A549 (cell line): ENCODE results near the gene PPP1R9A. TPM values are rescaled to one million over a fixed set of nuclear protein-coding genes. Genes with fewer than 3 reads are reported as not detected.

Source experiments
- ATAC-seq, 2 experiments: fragments of 200-7000 bp in 1 of 2; fragments of >200 bp in 1 of 2; cut with Nextera tagmentation in 1 of 2; cut with Tn5 transposase in 1 of 2; 3 replicates each; pipeline versions ENCODE4 v1.8.0 to v1.9.1; 2018 to 2020; ENCODE audit warnings: mild to moderate bottlenecking in 1 of 2, moderate library complexity in 1 of 2
- CTCF ChIA-PET: fragments of 300-600 bp; sonication (Branson Sonifier 250); formaldehyde crosslinking; extraction: SDS; loops from one replicate; lab custom pipeline; 2021; ENCODE audit warnings: antibody characterized with exemption, inconsistent platforms; lab: Yijun Ruan, JAX
- POLR2A ChIA-PET: fragments of 350-600 bp; formaldehyde crosslinking; extraction: SDS; loops from one replicate; lab custom pipeline; 2021; ENCODE audit warnings: antibody characterized with exemption, inconsistent platforms; lab: Yijun Ruan, JAX
- DNase-seq, 2 experiments: peaks; one replicate each; pipeline versions ENCODE4 v3.0.0 to v3.0.0-alpha.2; 2011 to 2016; ENCODE audit warnings: low read depth in 1 of 2, low spot score in 1 of 2
- FAIRE-seq: peaks from 2 replicates; lab custom pipeline; 2011; peaks lifted over from hg19 to GRCh38; lab: Jason Lieb, UNC
- H3K27ac ChIP-seq, 2 experiments: fragments of >200 bp; sonication (Bioruptor Twin); formaldehyde crosslinking; 3 replicates each; pipeline ENCODE4 v1.5.1; 2016 to 2017
- H3K4me1 ChIP-seq: fragments of >200 bp; sonication (Bioruptor Twin); formaldehyde crosslinking; 3 replicates; pipeline ENCODE4 v1.6.1; 2016
- H3K4me2 ChIP-seq: fragments of >200 bp; sonication (Bioruptor Twin); formaldehyde crosslinking; 3 replicates; pipeline ENCODE4 v1.6.1; 2016
- H3K4me3 ChIP-seq: fragments of >200 bp; sonication (Bioruptor Twin); formaldehyde crosslinking; 3 replicates; pipeline ENCODE4 v1.5.1; 2016
- H3K9me3 ChIP-seq: fragments of >200 bp; sonication (Bioruptor Twin); formaldehyde crosslinking; 3 replicates; pipeline ENCODE4 v1.6.1; 2016
- CBX8 ChIP-seq: fragments of 200-600 bp; sonication (generic); IDR thresholded peaks from 2 replicates; pipeline ENCODE4 v1.6.1; 2016
- CHD4 ChIP-seq: fragments of 200-600 bp; sonication (generic); IDR thresholded peaks from 2 replicates; pipeline ENCODE4 v1.6.1; 2016; ENCODE audit warnings: antibody characterized with exemption, mild to moderate bottlenecking, borderline replicate concordance
- HDAC2 ChIP-seq: fragments of 200-600 bp; sonication (generic); IDR thresholded peaks from 2 replicates; pipeline ENCODE4 v1.6.1; 2016
- HEYL ChIP-seq: fragments of 250-450 bp; sonication (Bioruptor Pico); IDR thresholded peaks from 2 replicates; pipeline ENCODE4 v1.8.0; 2021; ENCODE audit warnings: mild to moderate bottlenecking, moderate library complexity
- KDM1A ChIP-seq: fragments of 200-600 bp; sonication (generic); IDR thresholded peaks from 2 replicates; pipeline ENCODE4 v1.6.1; 2016; ENCODE audit warnings: low read depth, mild to moderate bottlenecking
- MYC ChIP-seq: IDR thresholded peaks from 2 replicates; pipeline ENCODE4 v1.6.1; 2012; ENCODE audit warnings: mild to moderate bottlenecking, inconsistent platforms, low read length, improper control_type of control experiment, borderline replicate concordance
- NPAS2 ChIP-seq: fragments of 250-450 bp; sonication (Bioruptor Pico); IDR thresholded peaks from 2 replicates; pipeline ENCODE4 v1.8.0; 2022; ENCODE audit warnings: mild to moderate bottlenecking, moderate library complexity, borderline replicate concordance
- NR3C1 ChIP-seq: fragments of >200 bp; sonication (Bioruptor Twin); formaldehyde crosslinking; IDR thresholded peaks from 3 replicates; pipeline ENCODE4 v1.6.1; 2017
- RAD21 ChIP-seq, 2 experiments: fragments of >200 bp in 1 of 2; sonication (Bioruptor Twin) in 1 of 2; formaldehyde crosslinking in 1 of 2; IDR thresholded peaks in 1 of 2; conservative IDR thresholded peaks in 1 of 2; 2 replicates in 1 of 2; 3 replicates in 1 of 2; pipeline ENCODE4 v1.6.1; 2012 to 2018; ENCODE audit warnings: inconsistent platforms in 1 of 2
- RCOR1 ChIP-seq: fragments of 150-350 bp; IDR thresholded peaks from 2 replicates; pipeline ENCODE4 v1.6.1; 2014; ENCODE audit warnings: antibody characterized with exemption, low read length, low read depth
- RFX5 ChIP-seq: fragments of 450-650 bp; IDR thresholded peaks from 2 replicates; pipeline ENCODE4 v1.7.1; 2014; ENCODE audit warnings: antibody characterized with exemption, mild to moderate bottlenecking, moderate library complexity
- TFCP2L1 ChIP-seq: fragments of 250-450 bp; sonication (Bioruptor Pico); IDR thresholded peaks from 2 replicates; pipeline ENCODE4 v1.5.0; 2021; ENCODE audit warnings: mild to moderate bottlenecking
- ZSCAN20 ChIP-seq: fragments of 250-450 bp; sonication (Bioruptor Pico); IDR thresholded peaks from 2 replicates; pipeline ENCODE4 v1.8.0; 2022; ENCODE audit warnings: mild to moderate bottlenecking, moderate library complexity
- WGBS: methylation state at CpG from one replicate; pipeline ENCODE4 v1.1.6; 2017; ENCODE audit errors: missing lambda C conversion rate; 5-methylcytosine and 5-hydroxymethylcytosine counted together
- polyA plus RNA-seq, 4 experiments: library from polyadenylated mRNA; depleted of rRNA in 3 of 4; stranded (reverse); fragments of >200 nt; fragmentation: RNase III in 1 of 4; extraction: RNeasy Plus Mini Kit Qiagen cat#74134 plus additional on column Dnase treatment in 1 of 4; gene quantifications; 2 replicates in 3 of 4; 3 replicates in 1 of 4; pipeline ENCODE4 v1.2.3, GENCODE V29; 2011 to 2017
- TF ChIP-seq, protein P1 (sequence below): fragments of 250-450 bp; sonication (Bioruptor Pico); IDR thresholded peaks from 2 replicates; pipeline ENCODE4 v1.5.0; 2020; ENCODE audit warnings: low read depth, mild to moderate bottlenecking, moderate library complexity
- TF ChIP-seq, protein P2 (sequence below): IDR thresholded peaks from 2 replicates; pipeline ENCODE4 v1.6.1; 2012

Gene PPP1R9A
- polyA plus RNA-seq, 2 of the 4 experiments (the other 2 are of a cell fraction): 5.0 to 18.7 TPM

DNA sequence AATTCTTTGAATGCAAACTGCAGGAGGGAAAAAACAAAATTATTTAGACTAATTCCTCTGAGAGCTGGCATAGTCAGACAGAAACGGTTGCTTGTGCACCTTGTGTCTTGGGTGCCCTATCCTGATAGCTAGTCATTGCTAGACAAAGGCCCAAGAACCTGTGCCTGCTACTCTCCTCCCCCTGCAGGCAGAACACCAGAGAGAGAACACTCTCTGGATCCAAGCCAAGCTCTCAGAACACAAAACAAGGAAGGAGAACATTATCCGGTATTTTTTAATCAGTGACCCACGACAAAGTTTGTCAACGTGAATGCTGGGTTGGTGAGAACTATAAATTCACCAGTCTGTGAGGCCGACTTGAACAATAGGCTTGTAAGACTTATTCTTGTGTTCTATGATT, 18.8 kb upstream of the PPP1R9A start:
- 34% methylated on average over 5 of the region's 5 CpGs for WGBS
- ATAC-seq (peak; percentile 64 to 65; a peak in 3 of 6 replicates), DNase-seq (peak; percentile 21 to 47), FAIRE-seq (no peak)
- H3K4me2 ChIP-seq: no peak overlapping the region
- H3K27ac ChIP-seq: no peak overlapping the region
- ChIA-PET POLR2A (no interaction called here), CTCF (no interaction called here)
- H3K4me1 ChIP-seq: no peaks in the 10 kb centered on the region
- no peak overlapping the region for H3K4me3 ChIP-seq
- no peak for TF ChIP-seq CHD4
- TF ChIP-seq RAD21 (conservative IDR thresholded peaks at IDR 0.05 in 1 of 2, IDR thresholded peaks at IDR 0.05 in 1 of 2): 0 out of 5 replicates have a peak, but pooled peaks of 1 of the 2 experiments have one; percentile 1
- no peaks in the 10 kb centered on the region for H3K9me3 ChIP-seq

DNA sequence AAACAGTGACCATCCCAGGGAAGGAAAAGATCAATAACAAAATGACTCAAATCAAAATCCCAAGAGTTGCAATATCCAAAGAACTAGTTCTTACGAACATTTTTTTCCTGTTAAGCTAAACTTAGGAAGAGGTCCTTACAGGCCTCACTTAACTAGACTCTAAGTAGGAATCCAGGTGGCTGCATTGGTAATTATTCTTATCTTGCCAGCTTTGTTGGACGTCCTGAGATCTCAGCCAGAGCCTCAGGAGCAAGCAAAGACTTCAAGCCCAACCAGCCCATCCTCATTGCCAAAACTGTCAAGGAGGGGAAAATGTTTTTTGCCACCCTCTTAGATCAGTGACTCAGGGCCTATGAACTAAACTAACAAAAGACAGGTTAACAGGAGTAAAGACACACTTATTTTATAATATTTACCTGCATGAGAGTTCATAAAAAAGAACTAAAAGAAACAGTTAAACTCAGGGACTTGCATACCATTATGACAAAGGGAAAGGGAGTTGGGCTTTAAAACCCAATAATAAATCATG, 18.3 kb upstream of the PPP1R9A start:
- Histone ChIP-seq H3K27ac (no peak overlapping the region), H3K9me3 (no peaks in the 10 kb centered on the region), H3K4me1 (no peaks in the 10 kb centered on the region), H3K4me2 (no peak overlapping the region), H3K4me3 (no peak overlapping the region)
- ATAC-seq (no peak), DNase-seq (no peak), FAIRE-seq (no peak)
- TF ChIP-seq ZSCAN20 (CRISPR knock-in tag) (no peak), NPAS2 (CRISPR knock-in tag) (no peak)
- ChIA-PET POLR2A (no interaction called here), CTCF (no interaction called here)
- WGBS: 65% methylated on average over 2 of the region's 2 CpGs

DNA sequence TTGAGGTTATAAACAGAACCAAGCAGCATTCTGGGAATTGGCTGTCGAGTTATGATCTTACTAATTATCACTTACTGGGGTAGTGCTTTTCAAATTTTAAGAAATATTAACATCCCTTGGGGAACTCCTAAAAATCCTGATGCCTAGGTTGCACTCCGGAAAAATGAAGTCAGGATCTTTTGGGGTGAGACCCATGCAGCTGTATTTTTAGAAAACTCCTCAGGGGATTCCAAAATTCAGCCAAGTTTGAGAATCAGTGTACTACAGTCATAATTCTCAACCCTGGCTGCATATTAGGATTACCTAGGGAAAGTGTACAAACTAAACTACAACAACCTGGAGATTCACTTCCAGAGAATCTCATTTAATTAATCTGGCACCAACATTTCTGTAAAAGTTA, 17.2 kb upstream of the PPP1R9A start:
- no peak for ATAC-seq
- CTCF ChIA-PET: interaction anchor here (1.0 kb wide), 1 partner anchor 14 kb away, joined by 3 read pairs; no protein-coding TSS in a partner anchor
- Histone ChIP-seq H3K27ac (no peak overlapping the region), H3K4me2 (no peak overlapping the region), H3K4me1 (no peaks in the 10 kb centered on the region), H3K4me3 (no peak overlapping the region), H3K9me3 (no peaks in the 10 kb centered on the region)
- WGBS: 71% methylated on average over 2 of the region's 2 CpGs
- no peak for DNase-seq
- no peak for TF ChIP-seq MYC
- TF ChIP-seq HEYL (CRISPR knock-in tag): no peak
- TF ChIP-seq KDM1A: no peak
- TF ChIP-seq, all 56 proteins: peak for 0
- no peak for FAIRE-seq
- POLR2A ChIA-PET: no interaction called here

DNA sequence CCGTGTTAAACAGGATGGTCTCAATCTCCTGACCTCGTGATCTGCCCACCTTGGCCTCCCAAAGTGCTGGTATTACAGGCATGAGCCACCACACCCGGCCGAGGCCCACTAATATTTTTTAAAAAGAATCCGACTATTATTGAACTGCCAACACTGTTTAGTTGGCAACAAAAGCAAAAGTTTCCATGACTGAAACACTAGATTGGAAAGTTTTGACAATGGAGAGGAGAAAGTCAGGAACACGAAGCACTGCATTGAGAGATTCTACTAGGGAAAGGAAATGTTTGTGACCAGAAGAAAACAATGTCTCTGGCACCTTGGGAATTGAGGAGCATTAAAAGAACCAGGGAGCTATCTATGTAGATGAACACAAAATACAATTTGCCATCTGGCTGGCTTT, 13.7 kb upstream of the PPP1R9A start:
- Histone ChIP-seq H3K27ac (no peak overlapping the region), H3K4me2 (no peak overlapping the region), H3K9me3 (no peaks in the 10 kb centered on the region), H3K4me3 (no peak overlapping the region), H3K4me1 (no peaks in the 10 kb centered on the region)
- no peak for ATAC-seq
- WGBS: 70% methylated on average over 6 of the region's 6 CpGs
- CTCF ChIA-PET: no interaction called here
- DNase-seq: no peak
- POLR2A ChIA-PET: no interaction called here
- TF ChIP-seq HEYL (CRISPR knock-in tag): no peak
- TF ChIP-seq, protein P1, sequence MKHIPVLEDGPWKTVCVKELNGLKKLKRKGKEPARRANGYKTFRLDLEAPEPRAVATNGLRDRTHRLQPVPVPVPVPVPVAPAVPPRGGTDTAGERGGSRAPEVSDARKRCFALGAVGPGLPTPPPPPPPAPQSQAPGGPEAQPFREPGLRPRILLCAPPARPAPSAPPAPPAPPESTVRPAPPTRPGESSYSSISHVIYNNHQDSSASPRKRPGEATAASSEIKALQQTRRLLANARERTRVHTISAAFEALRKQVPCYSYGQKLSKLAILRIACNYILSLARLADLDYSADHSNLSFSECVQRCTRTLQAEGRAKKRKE: no peak
- TF ChIP-seq, protein P2, sequence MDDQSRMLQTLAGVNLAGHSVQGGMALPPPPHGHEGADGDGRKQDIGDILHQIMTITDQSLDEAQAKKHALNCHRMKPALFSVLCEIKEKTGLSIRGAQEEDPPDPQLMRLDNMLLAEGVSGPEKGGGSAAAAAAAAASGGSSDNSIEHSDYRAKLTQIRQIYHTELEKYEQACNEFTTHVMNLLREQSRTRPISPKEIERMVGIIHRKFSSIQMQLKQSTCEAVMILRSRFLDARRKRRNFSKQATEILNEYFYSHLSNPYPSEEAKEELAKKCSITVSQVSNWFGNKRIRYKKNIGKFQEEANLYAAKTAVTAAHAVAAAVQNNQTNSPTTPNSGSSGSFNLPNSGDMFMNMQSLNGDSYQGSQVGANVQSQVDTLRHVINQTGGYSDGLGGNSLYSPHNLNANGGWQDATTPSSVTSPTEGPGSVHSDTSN: no peak
- TF ChIP-seq TFCP2L1 (CRISPR knock-in tag): no peak
- FAIRE-seq: no peak

DNA sequence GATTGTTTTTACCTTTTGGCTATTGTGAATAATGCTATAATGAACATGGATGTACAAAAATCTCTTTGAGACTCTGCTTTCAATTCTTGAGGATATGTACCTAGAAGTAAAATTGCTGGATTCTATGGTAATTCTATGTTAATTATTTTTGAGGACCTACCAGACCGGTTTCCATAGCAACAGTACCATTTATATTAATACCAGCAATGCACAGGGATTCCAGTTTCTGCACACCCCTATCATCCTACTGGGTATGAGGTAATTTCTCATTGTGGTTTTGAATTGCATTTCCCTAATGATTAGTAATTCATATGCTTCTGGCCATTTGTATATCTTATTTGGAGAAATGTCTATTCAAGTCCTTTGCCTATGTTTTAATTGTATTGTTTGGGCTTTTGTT, 9.9 kb upstream of the PPP1R9A start:
- ChIA-PET CTCF (interaction anchor here (1.4 kb wide), 1 partner anchor 243 kb away, joined by 4 read pairs; no protein-coding TSS in a partner anchor), POLR2A (no interaction called here)
- Histone ChIP-seq H3K4me2 (no peak overlapping the region), H3K4me3 (no peak overlapping the region), H3K4me1 (no peaks in the 10 kb centered on the region), H3K9me3 (no peaks in the 10 kb centered on the region), H3K27ac (no peak overlapping the region)
- DNase-seq (no peak), FAIRE-seq (no peak), ATAC-seq (no peak)
- 62% methylated on average over 1 of the region's 1 CpG for WGBS
- TF ChIP-seq, protein P2: no peak
- no peak for TF ChIP-seq RCOR1
- no peak for TF ChIP-seq HDAC2
- TF ChIP-seq NR3C1: no peak
- TF ChIP-seq CBX8: no peak
- TF ChIP-seq RFX5: no peak
